Activated CD4-positive, alpha-beta T cell treated with anti-CD3 and anti-CD28 coated beads, Interleukin-2, amount 50 U/mL, for 1 hour (primary cell): ENCODE measurements around the gene CGRRF1.

Experiments used
- DNase-seq: peaks from one replicate; pipeline ENCODE4 v3.0.0-alpha.2; 2020

Gene CGRRF1

GRCh38 chr14:54509546-54510501, at the start of gene CGRRF1:
CGRRF1 (plus strand) TSS chr14:54509906; CDS start chr14:54509960, 54 bp downstream.
- DNase-seq: peak; percentile 94

- DNase-seq: no peak
Observed at GRCh38 chr14:54462048-54462447, 47.7 kb upstream of the CGRRF1 start.

- no peak for DNase-seq
Observed at GRCh38 chr14:54465654-54466053, 44.1 kb upstream of the CGRRF1 start.

GRCh38 chr14:54467280-54467679, 42.4 kb upstream of the CGRRF1 start:
- no peak for DNase-seq

GRCh38 chr14:54470701-54471100, 39.0 kb upstream of the CGRRF1 start:
- no peak for DNase-seq

GRCh38 chr14:54471641-54472040, 38.1 kb upstream of the CGRRF1 start:
- DNase-seq: no peak

- no peak for DNase-seq
Observed at GRCh38 chr14:54472315-54472714, 37.4 kb upstream of the CGRRF1 start.

GRCh38 chr14:54474232-54474793, 35.4 kb upstream of the CGRRF1 start:
- no peak for DNase-seq

GRCh38 chr14:54475187-54475899, 34.4 kb upstream of the CGRRF1 start:
- no peak for DNase-seq

GRCh38 chr14:54475911-54476310, 33.8 kb upstream of the CGRRF1 start:
- DNase-seq: no peak

- no peak for DNase-seq
Observed at GRCh38 chr14:54478636-54479215, 31.0 kb upstream of the CGRRF1 start.

- DNase-seq: no peak
Observed at GRCh38 chr14:54480830-54481562, 28.7 kb upstream of the CGRRF1 start.

- DNase-seq: no peak
Observed at GRCh38 chr14:54481695-54482094, 28.0 kb upstream of the CGRRF1 start.

GRCh38 chr14:54483073-54483745, 26.5 kb upstream of the CGRRF1 start:
- no peak for DNase-seq

- no peak for DNase-seq
Observed at GRCh38 chr14:54483846-54484245, 25.9 kb upstream of the CGRRF1 start.

- DNase-seq: no peak
Observed at GRCh38 chr14:54486685-54487084, 23.0 kb upstream of the CGRRF1 start.

GRCh38 chr14:54487771-54488170, 21.9 kb upstream of the CGRRF1 start:
- DNase-seq: no peak

- DNase-seq: peak; percentile 29
Observed at GRCh38 chr14:54488318-54488645, 21.4 kb upstream of the CGRRF1 start.

- peak; percentile 86 for DNase-seq
Observed at GRCh38 chr14:54488646-54489317, 20.9 kb upstream of the CGRRF1 start, which contains the start of gene GMFB. GMFB (minus strand) TSS chr14:54488980; CDS start chr14:54488927, 53 bp downstream.

GRCh38 chr14:54489318-54489683, 20.4 kb upstream of the CGRRF1 start:
- no peak for DNase-seq

GRCh38 chr14:54489731-54490444, 19.8 kb upstream of the CGRRF1 start:
- DNase-seq: no peak
